Activated CD4-positive, alpha-beta memory T cell treated with anti-CD3 and anti-CD28 coated beads, Interleukin-2, amount 10 ng/mL, durations not matched to agents 7 days and 5 days (primary cell): ENCODE data around the gene MPL. TPM values are rescaled to one million over a fixed set of nuclear protein-coding genes. Genes with fewer than 3 reads are reported as not detected.

Experiments used
- CTCF ChIA-PET: fragments of 350-600 bp; sonication (Branson Sonifier 250); formaldehyde crosslinking; loops from one replicate; lab custom pipeline; 2021; ENCODE audit warnings: antibody characterized with exemption, inconsistent platforms; lab: Charles Lee
- POLR2A ChIA-PET: fragments of 350-600 bp; sonication (Branson Sonifier 250); formaldehyde crosslinking; loops from one replicate; lab custom pipeline; 2021; ENCODE audit warnings: antibody characterized with exemption; lab: Charles Lee
- DNase-seq: peaks from one replicate; pipeline ENCODE4 v3.0.0-alpha.2; 2020
- H3K27ac Mint-ChIP-seq: one replicate; pipeline ENCODE4 v1.8.0; 2021; ENCODE audit warnings: mild to moderate bottlenecking, mixed read lengths
- H3K27me3 Mint-ChIP-seq: one replicate; pipeline ENCODE4 v1.8.0; 2021; ENCODE audit warnings: mixed read lengths
- H3K36me3 Mint-ChIP-seq: one replicate; pipeline ENCODE4 v1.8.0; 2021; ENCODE audit warnings: low read depth, mixed read lengths
- H3K4me1 Mint-ChIP-seq: one replicate; pipeline ENCODE4 v1.8.0; 2021; ENCODE audit warnings: mixed read lengths
- H3K4me3 Mint-ChIP-seq: one replicate; pipeline ENCODE4 v1.8.0; 2021; ENCODE audit warnings: mild to moderate bottlenecking, mixed read lengths
- H3K9me3 Mint-ChIP-seq: one replicate; pipeline ENCODE4 v1.8.0; 2021; ENCODE audit warnings: mixed read lengths
- total RNA-seq, 2 experiments: library from RNA; stranded (reverse); gene quantifications; one replicate each; pipeline ENCODE4 v1.2.3, GENCODE V29; 2021

Gene MPL
- total RNA-seq, 2 experiments from 2014 or later: not detected

- POLR2A ChIA-PET: no interaction called here
- no peak for DNase-seq
- H3K9me3 Mint-ChIP-seq: peaks cover 11% of the 10 kb centered on the region
- no peak overlapping the region for H3K27ac Mint-ChIP-seq
- no peak overlapping the region for H3K4me3 Mint-ChIP-seq
- peaks cover 1% of the 10 kb centered on the region for H3K27me3 Mint-ChIP-seq
- CTCF ChIA-PET: no interaction called here
- H3K4me1 Mint-ChIP-seq: no peaks in the 10 kb centered on the region
- peaks cover 3% of the 10 kb centered on the region for H3K36me3 Mint-ChIP-seq
Observed at GRCh38 chr1:43321331-43321891, 16.2 kb upstream of the MPL start.

DNA sequence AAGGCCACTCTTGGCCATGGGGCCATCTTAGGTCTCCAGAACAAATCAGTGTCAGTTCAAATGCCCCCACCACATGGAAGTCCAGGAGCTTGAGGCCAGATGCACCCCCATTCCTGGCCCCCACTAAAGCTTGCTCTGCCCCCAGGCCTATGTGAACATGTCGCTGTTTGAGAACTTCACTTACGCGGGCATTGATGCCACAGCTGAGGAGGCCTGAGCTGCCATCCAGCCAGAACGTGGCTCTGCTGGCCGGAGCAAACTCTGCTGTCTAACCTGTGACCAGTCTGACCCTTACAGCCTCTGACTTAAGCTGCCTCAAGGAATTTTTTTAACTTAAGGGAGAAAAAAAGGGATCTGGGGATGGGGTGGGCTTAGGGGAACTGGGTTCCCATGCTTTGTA, 15.1 kb upstream of the MPL start:
- POLR2A ChIA-PET: no interaction called here
- CTCF ChIA-PET: no interaction called here
- peaks cover 13% of the 10 kb centered on the region for H3K9me3 Mint-ChIP-seq
- H3K27ac Mint-ChIP-seq: no peak overlapping the region
- no peak for DNase-seq
- peaks cover 1% of the 10 kb centered on the region for H3K27me3 Mint-ChIP-seq
- H3K4me1 Mint-ChIP-seq: no peaks in the 10 kb centered on the region
- H3K36me3 Mint-ChIP-seq: peaks cover 3% of the 10 kb centered on the region
- H3K4me3 Mint-ChIP-seq: no peak overlapping the region

GRCh38 chr1:43324810-43325209, 12.8 kb upstream of the MPL start:
- Mint-ChIP-seq H3K36me3 (peaks cover 3% of the 10 kb centered on the region), H3K4me3 (no peak overlapping the region), H3K27me3 (peaks cover 1% of the 10 kb centered on the region), H3K27ac (no peak overlapping the region), H3K4me1 (peaks cover under 1% of the 10 kb centered on the region), H3K9me3 (peaks cover 17% of the 10 kb centered on the region)
- POLR2A ChIA-PET: no interaction called here
- CTCF ChIA-PET: interaction anchor here (0.6 kb wide), 1 partner anchor 32 kb away, joined by 3 read pairs; no protein-coding TSS in a partner anchor
- DNase-seq: no peak

DNA sequence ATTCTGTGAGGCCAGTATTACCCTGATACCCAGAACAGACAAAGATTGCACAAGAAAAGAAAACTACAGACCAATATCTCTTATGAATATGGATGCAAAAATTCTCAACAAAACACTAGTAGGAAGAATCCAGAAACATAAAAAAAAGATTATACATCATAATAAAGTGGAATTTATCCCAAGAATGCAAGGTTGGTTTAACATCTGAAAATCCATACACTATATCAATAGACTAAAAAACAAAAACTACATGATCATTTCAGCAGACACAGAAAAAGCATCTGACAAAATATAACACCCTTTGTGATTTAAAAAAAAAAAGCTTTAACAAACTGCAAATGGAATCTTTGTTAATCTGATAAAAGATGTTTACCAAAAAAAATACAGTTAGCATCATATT, 12.2 kb upstream of the MPL start:
- Mint-ChIP-seq H3K4me1 (peaks cover 7% of the 10 kb centered on the region), H3K9me3 (peaks cover 17% of the 10 kb centered on the region), H3K27ac (no peak overlapping the region), H3K4me3 (no peak overlapping the region), H3K36me3 (peaks cover 3% of the 10 kb centered on the region), H3K27me3 (peaks cover 1% of the 10 kb centered on the region)
- no peak for DNase-seq
- POLR2A ChIA-PET: no interaction called here
- CTCF ChIA-PET: no interaction called here

DNA sequence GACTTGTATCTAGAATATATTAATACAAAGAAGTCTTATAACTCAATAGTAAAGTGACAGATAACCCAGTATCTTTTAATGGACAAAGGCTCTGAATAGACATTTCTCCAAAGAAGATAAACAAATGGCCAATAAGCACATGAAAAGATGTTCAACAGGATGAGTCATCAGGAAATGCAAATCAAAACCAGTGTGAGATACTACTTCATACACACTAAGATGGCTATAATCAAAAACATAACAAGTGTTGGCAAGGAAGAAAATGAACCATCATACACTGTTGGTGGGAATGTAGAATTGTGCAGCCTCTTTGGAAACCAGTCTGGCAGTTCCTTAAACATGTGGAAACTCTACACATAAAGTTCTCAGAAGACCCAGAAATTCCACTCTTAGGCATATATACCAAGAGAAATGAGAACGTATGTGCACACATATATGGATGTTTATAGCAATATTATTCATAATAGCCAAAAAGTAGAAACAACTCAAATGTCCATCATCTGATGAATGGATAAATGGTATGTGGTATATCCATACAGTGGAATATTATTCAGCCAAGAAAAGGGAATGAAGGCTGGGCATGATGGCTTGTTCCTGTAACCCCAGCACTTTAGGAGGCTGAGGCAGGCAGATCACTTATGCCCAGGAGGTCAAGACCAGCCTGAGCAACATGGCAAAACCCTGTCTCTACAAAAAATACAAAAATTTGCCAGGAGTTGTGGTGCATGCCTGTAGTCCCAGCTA, 9.9 kb upstream of the MPL start:
- H3K27ac Mint-ChIP-seq: no peak overlapping the region
- H3K4me3 Mint-ChIP-seq: no peak overlapping the region
- H3K4me1 Mint-ChIP-seq: peaks cover 7% of the 10 kb centered on the region
- DNase-seq: no peak
- H3K9me3 Mint-ChIP-seq: peaks cover 17% of the 10 kb centered on the region
- peaks cover 3% of the 10 kb centered on the region for H3K36me3 Mint-ChIP-seq
- H3K27me3 Mint-ChIP-seq: peaks cover 1% of the 10 kb centered on the region
- POLR2A ChIA-PET: no interaction called here
- CTCF ChIA-PET: no interaction called here

DNA sequence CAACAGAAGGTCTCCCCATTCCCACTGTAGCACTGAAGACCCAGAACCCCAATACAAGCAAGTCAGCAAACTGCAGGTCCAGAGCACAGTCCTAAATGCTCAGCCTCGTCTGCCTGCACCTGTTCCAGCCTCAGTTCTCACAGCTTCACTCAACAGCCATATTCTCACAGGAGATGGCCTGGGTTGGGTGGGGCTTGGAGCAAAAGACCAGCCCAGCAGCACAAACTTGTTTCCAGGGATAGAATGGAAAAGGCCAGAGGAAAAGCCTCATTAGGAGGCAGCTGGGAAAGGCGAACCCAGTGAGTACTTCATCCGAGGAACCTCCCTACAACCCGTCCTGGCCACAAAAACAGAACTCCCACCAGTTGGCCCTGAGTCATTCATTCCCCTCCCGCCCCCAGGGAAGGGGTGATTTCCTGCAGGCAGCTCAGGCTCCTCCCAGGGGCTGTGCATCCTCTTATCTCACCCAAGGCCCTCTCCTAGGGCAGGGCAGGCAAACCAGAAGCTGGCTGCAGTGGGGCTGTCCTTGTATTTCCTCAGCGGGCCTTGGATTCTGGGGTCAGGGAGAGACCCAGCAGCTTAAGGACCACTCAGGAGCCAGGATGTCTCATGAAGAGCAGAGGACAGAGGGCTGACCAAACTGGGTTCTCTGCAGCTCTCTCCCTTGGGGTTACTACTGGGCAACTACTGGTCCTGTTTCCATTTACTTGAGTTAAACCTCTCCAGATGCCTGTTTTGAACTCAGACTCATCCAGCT, 7.4 kb upstream of the MPL start:
- H3K27me3 Mint-ChIP-seq: peaks cover 1% of the 10 kb centered on the region
- H3K9me3 Mint-ChIP-seq: peaks cover 11% of the 10 kb centered on the region
- no peak overlapping the region for H3K27ac Mint-ChIP-seq
- no peaks in the 10 kb centered on the region for H3K36me3 Mint-ChIP-seq
- peak; percentile 23 for DNase-seq
- ChIA-PET POLR2A (no interaction called here), CTCF (no interaction called here)
- peaks cover 7% of the 10 kb centered on the region for H3K4me1 Mint-ChIP-seq
- no peak overlapping the region for H3K4me3 Mint-ChIP-seq

GRCh38 chr1:43331688-43332087, 5.9 kb upstream of the MPL start:
- DNase-seq: no peak
- no peaks in the 10 kb centered on the region for H3K27me3 Mint-ChIP-seq
- H3K36me3 Mint-ChIP-seq: no peaks in the 10 kb centered on the region
- peaks cover 7% of the 10 kb centered on the region for H3K9me3 Mint-ChIP-seq
- H3K4me3 Mint-ChIP-seq: no peak overlapping the region
- ChIA-PET CTCF (no interaction called here), POLR2A (no interaction called here)
- H3K27ac Mint-ChIP-seq: no peak overlapping the region
- H3K4me1 Mint-ChIP-seq: peaks cover 7% of the 10 kb centered on the region

DNA sequence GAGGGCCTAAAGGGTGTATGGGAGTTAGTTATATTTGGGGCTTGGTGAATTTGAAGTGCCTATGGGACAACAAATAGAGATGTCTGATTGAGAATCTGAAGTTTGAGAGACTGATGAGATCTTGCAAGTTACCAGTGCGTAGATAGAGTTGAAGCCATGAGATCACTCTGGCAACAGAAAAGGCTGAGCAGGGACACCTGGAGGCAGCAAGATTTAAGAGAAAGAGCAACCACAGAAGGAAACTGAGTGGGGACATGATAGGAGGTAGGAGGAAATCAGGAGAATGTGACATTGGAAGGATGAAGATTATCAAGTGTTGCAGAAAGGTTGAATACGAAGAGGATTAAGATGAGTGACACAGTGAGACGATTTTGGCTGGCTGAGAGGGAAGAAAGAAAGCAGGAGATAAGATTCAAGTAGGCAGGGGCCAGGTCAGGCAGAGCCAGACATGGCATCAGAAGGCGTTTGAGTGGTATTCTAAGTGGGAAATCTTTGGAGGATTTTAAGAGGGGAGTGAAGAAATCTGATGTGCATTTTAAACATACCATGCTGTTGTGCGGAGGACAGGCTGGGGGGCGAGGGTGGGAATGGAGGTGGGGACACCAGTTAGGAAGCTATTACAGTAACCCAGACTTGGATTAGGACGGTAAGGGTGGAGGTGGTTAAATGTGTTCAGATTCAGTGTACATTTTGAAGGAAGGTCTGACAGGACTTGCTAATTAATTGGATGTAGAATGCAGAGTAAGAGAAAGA, 3.0 kb upstream of the MPL start:
- POLR2A ChIA-PET: no interaction called here
- Mint-ChIP-seq H3K27me3 (no peaks in the 10 kb centered on the region), H3K27ac (no peak overlapping the region), H3K36me3 (no peaks in the 10 kb centered on the region), H3K4me3 (no peak overlapping the region), H3K9me3 (no peaks in the 10 kb centered on the region), H3K4me1 (peaks cover 7% of the 10 kb centered on the region)
- CTCF ChIA-PET: no interaction called here
- no peak for DNase-seq

DNA sequence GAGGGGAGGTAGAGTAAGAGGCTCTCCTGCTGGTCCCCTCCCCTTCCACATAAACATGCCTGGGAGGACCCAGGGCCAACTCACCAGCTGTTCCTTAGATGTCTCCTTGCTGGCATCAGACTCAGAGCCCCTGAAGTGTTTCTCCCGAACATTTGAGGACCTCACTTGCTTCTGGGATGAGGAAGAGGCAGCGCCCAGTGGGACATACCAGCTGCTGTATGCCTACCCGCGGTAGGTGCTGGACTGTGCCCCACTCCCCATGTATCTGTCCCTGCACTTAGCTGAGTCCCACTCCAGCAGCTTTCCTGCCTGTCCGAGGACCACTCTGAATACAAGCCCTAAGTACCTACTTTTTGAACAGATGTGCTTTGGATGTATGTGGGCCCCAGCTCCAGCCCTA, 383 bp downstream of the MPL start:
- Mint-ChIP-seq H3K27ac (no peak overlapping the region), H3K36me3 (no peaks in the 10 kb centered on the region), H3K27me3 (peaks cover 5% of the 10 kb centered on the region), H3K4me3 (no peak overlapping the region), H3K9me3 (no peaks in the 10 kb centered on the region), H3K4me1 (no peaks in the 10 kb centered on the region)
- ChIA-PET CTCF (no interaction called here), POLR2A (no interaction called here)
- no peak for DNase-seq

DNA sequence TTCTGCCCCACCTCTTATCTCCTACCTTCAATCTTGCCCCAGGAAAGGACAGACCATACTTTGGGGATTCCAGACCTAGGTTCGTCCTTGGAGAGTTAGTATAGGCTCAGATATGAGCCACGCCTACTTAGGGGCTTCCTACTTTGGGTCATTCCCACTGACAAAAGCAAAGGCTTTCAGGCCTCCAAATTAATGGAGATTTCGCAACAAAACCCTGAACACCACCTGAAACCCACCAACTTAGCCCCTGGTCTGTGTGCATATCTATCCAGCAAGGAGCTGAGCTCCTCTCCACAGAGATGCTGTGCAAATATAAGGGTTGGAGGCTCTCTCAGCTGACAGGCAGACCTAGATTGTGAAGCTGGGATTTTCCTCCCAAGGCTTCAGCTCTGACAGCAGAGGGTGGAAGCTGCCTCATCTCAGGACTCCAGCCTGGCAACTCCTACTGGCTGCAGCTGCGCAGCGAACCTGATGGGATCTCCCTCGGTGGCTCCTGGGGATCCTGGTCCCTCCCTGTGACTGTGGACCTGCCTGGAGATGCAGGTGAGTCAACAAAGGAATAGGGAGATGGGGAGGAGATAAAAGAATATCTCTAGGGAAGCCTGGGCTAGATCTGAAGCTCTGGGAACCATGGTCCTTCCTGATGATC, 2.1 kb downstream of the MPL start:
- Mint-ChIP-seq H3K4me3 (no peak overlapping the region), H3K9me3 (no peaks in the 10 kb centered on the region), H3K27me3 (peaks cover 5% of the 10 kb centered on the region), H3K36me3 (no peaks in the 10 kb centered on the region), H3K27ac (no peak overlapping the region), H3K4me1 (no peaks in the 10 kb centered on the region)
- ChIA-PET CTCF (no interaction called here), POLR2A (interaction anchor here (1.1 to 1.2 kb wide), 2 partner anchors 19 to 205 kb away, joined by 3 to 4 read pairs; partner anchors contain the start of gene CDC20)
- no peak for DNase-seq

DNA sequence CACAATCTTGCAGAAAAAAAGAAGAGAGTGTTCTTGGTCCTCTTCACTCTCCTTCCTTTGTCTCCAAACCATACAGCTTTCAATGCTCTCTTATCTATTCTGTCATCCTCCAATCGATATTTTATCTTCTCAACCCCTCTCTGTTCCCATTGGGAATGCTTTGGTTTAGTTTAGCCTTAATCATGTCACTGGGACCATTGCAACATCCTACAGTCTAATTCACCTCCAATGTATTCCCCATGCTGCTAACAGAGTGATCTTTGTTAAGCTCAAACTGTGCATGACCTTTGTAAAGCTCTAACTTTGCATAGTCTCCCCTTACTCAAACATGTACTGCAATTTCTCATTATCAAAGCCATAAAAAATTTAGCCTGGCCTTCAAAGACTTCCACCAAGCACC, 2.9 kb downstream of the MPL start:
- H3K9me3 Mint-ChIP-seq: no peaks in the 10 kb centered on the region
- no peak for DNase-seq
- H3K36me3 Mint-ChIP-seq: no peaks in the 10 kb centered on the region
- H3K27me3 Mint-ChIP-seq: peaks cover 5% of the 10 kb centered on the region
- peaks cover 2% of the 10 kb centered on the region for H3K4me1 Mint-ChIP-seq
- no peak overlapping the region for H3K27ac Mint-ChIP-seq
- CTCF ChIA-PET: interaction anchor here (1.4 kb wide), 1 partner anchor 74 kb away, joined by 3 read pairs; no protein-coding TSS in a partner anchor
- POLR2A ChIA-PET: interaction anchor here (1.2 kb wide), 1 partner anchor 204 kb away, joined by 3 read pairs; no protein-coding TSS in a partner anchor
- H3K4me3 Mint-ChIP-seq: no peak overlapping the region

- H3K4me3 Mint-ChIP-seq: no peak overlapping the region
- ChIA-PET CTCF (no interaction called here), POLR2A (no interaction called here)
- DNase-seq: no peak
- peaks cover 7% of the 10 kb centered on the region for H3K27me3 Mint-ChIP-seq
- no peaks in the 10 kb centered on the region for H3K9me3 Mint-ChIP-seq
- no peaks in the 10 kb centered on the region for H3K36me3 Mint-ChIP-seq
- no peak overlapping the region for H3K27ac Mint-ChIP-seq
- H3K4me1 Mint-ChIP-seq: peaks cover 5% of the 10 kb centered on the region
Observed at GRCh38 chr1:43344267-43344850, 6.7 kb downstream of the MPL start.
